ENCODE results near the gene LRP3. TPM values are rescaled to one million over a fixed set of nuclear protein-coding genes. Genes with fewer than 3 reads are reported as not detected.
A peak's percentile ranks its signal among the peaks of the same experiment; 100 is the strongest.

The LRP3 gene
- total and polyA plus RNA-seq, 2 donors (not counting 1 experiment from before 2014, with no cell fraction given), result 4.0 to 24.4 TPM

- Histone ChIP-seq H4K20me1 (ENCODE audit: control insufficient read depth, extremely low read depth, insufficient read depth, low read length) (no peaks in the 10 kb centered on the region), H3K4me2 (ENCODE audit: extremely low read depth, insufficient read depth, low read length) (no peak overlapping the region), H3K9ac (ENCODE audit: insufficient read depth, low read length) (no peak overlapping the region), H3K9me3 (ENCODE audit: control insufficient read depth, insufficient read depth, low read depth, low read length) (no peaks in the 10 kb centered on the region), H3K4me3 (replicated peaks in 1 of 4; ENCODE audit: control extremely low read depth in 1 of 4, insufficient read depth in 1 of 4, low read depth in 3 of 4, low read length in 4 of 4) (no peak overlapping the region), H3K4me1 (ENCODE audit: control insufficient read depth, extremely low read depth, insufficient read depth, low read length) (peaks cover 6% of the 10 kb centered on the region), H3K27me3 (ENCODE audit: control insufficient read depth, insufficient read depth, low read length) (no peaks in the 10 kb centered on the region), H3K79me2 (ENCODE audit: control insufficient read depth, insufficient read depth, low read length) (peaks cover 2% of the 10 kb centered on the region), H3K36me3 (ENCODE audit: control insufficient read depth, insufficient read depth, low read length) (no peaks in the 10 kb centered on the region), H3K27ac (ENCODE audit: insufficient read depth, low read length) (no peak overlapping the region), H2AFZ (ENCODE audit: low read length) (no peak overlapping the region)
- no peak for DNase-seq (ENCODE audit: low read depth in 2 of 2)
- TF ChIP-seq EZH2 (IDR thresholded peaks at IDR 0.05; ENCODE audit: low read length, missing control alignments), result no peak
- no peak for TF ChIP-seq CTCF (conservative IDR thresholded peaks at IDR 0.05 in 1 of 2, IDR thresholded peaks at IDR 0.05 in 1 of 2; ENCODE audit: low read depth in 1 of 2, low read length in 2 of 2)
These were observed 19.9 kb upstream of the LRP3 start for GRCh38 chr19:33174186-33174585.

- H2AFZ ChIP-seq (ENCODE audit: low read length), result no peak overlapping the region
- H3K4me3 ChIP-seq (replicated peaks in 1 of 4; ENCODE audit: control extremely low read depth in 1 of 4, insufficient read depth in 1 of 4, low read depth in 3 of 4, low read length in 4 of 4), result peak overlapping the region in 2 of 4 experiments; percentile 84 to 87
- H3K9ac ChIP-seq (ENCODE audit: insufficient read depth, low read length), result no peak overlapping the region
- TF ChIP-seq EZH2 (IDR thresholded peaks at IDR 0.05; ENCODE audit: low read length, missing control alignments) (no peak), CTCF (conservative IDR thresholded peaks at IDR 0.05 in 1 of 2, IDR thresholded peaks at IDR 0.05 in 1 of 2; ENCODE audit: low read depth in 1 of 2, low read length in 2 of 2) (no peak)
- peaks cover 6% of the 10 kb centered on the region for H3K4me1 ChIP-seq (ENCODE audit: control insufficient read depth, extremely low read depth, insufficient read depth, low read length)
- H3K27ac ChIP-seq (ENCODE audit: insufficient read depth, low read length), result no peak overlapping the region
- peaks cover 2% of the 10 kb centered on the region for H3K79me2 ChIP-seq (ENCODE audit: control insufficient read depth, insufficient read depth, low read length)
- H3K4me2 ChIP-seq (ENCODE audit: extremely low read depth, insufficient read depth, low read length), result peak overlapping the region; percentile 89
- H3K9me3 ChIP-seq (ENCODE audit: control insufficient read depth, insufficient read depth, low read depth, low read length), result no peaks in the 10 kb centered on the region
- no peaks in the 10 kb centered on the region for H3K36me3 ChIP-seq (ENCODE audit: control insufficient read depth, insufficient read depth, low read length)
- DNase-seq (ENCODE audit: low read depth in 2 of 2), result no peak
- no peaks in the 10 kb centered on the region for H3K27me3 ChIP-seq (ENCODE audit: control insufficient read depth, insufficient read depth, low read length)
- H4K20me1 ChIP-seq (ENCODE audit: control insufficient read depth, extremely low read depth, insufficient read depth, low read length), result no peaks in the 10 kb centered on the region
These were observed 18.9 kb upstream of the LRP3 start for GRCh38 chr19:33175156-33175782.

GRCh38 chr19:33175886-33176669, 18.1 kb upstream of the LRP3 start:
- Histone ChIP-seq H3K9me3 (ENCODE audit: control insufficient read depth, insufficient read depth, low read depth, low read length) (no peaks in the 10 kb centered on the region), H3K4me1 (ENCODE audit: control insufficient read depth, extremely low read depth, insufficient read depth, low read length) (peaks cover 6% of the 10 kb centered on the region), H3K36me3 (ENCODE audit: control insufficient read depth, insufficient read depth, low read length) (no peaks in the 10 kb centered on the region), H3K4me3 (replicated peaks in 1 of 4; ENCODE audit: control extremely low read depth in 1 of 4, insufficient read depth in 1 of 4, low read depth in 3 of 4, low read length in 4 of 4) (peak overlapping the region; percentile 74 to 87 (median 86)), H3K27ac (ENCODE audit: insufficient read depth, low read length) (peak overlapping the region; percentile 79), H3K9ac (ENCODE audit: insufficient read depth, low read length) (peak overlapping the region; percentile 89), H4K20me1 (ENCODE audit: control insufficient read depth, extremely low read depth, insufficient read depth, low read length) (no peaks in the 10 kb centered on the region), H3K27me3 (ENCODE audit: control insufficient read depth, insufficient read depth, low read length) (no peaks in the 10 kb centered on the region), H3K79me2 (ENCODE audit: control insufficient read depth, insufficient read depth, low read length) (peaks cover 2% of the 10 kb centered on the region), H3K4me2 (ENCODE audit: extremely low read depth, insufficient read depth, low read length) (peak overlapping the region; percentile 89), H2AFZ (ENCODE audit: low read length) (peak overlapping the region; percentile 89)
- peak; percentile 33 to 44 for DNase-seq (ENCODE audit: low read depth in 2 of 2)
- TF ChIP-seq CTCF (conservative IDR thresholded peaks at IDR 0.05 in 1 of 2, IDR thresholded peaks at IDR 0.05 in 1 of 2; ENCODE audit: low read depth in 1 of 2, low read length in 2 of 2), result no peak
- no peak for TF ChIP-seq EZH2 (IDR thresholded peaks at IDR 0.05; ENCODE audit: low read length, missing control alignments)

Measured in fibroblast of lung (primary cell).